Stimulated activated CD4-positive, alpha-beta T cell treated with anti-CD3 and anti-CD28 coated beads, Interleukin-4, amount 100 ng/mL, for 48 hours (primary cell): Measurements from ENCODE around the gene PDZD2.
"Not testable (repeated sequence)": the region's sequence is repeated elsewhere in the genome, so short reads cannot be mapped to it uniquely, and the experiment has no call there.

Source experiments
- DNase-seq, 2 donors: peaks; one replicate each; pipeline ENCODE4 v3.0.0-alpha.2; 2020; ENCODE audit warnings: low read depth in 2 of 2

Gene PDZD2

GRCh38 chr5:31691408-31691807, 52.5 kb downstream of the PDZD2 start:
- DNase-seq = not testable (repeated sequence)

GRCh38 chr5:31692561-31693221, 53.8 kb downstream of the PDZD2 start:
- DNase-seq = no peak

DNA sequence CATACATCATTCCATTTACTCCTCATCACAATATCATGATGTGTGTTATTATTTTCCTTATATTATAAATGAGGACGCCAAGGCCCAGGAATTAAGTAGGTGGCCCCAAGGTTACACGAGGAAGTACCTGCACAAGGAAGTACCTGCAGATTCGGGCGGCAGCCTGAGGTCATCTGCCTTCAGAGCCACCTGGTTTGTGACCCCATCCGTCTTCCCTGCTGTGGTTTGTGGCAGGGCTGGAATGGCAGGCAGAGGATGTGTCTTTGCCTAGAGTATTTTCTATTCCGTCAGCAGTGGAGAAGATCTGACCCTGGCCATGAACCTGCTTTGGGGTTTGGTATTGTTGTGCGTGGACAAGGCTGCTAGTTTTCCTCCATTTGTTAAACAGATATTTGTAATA, 59.7 kb downstream of the PDZD2 start:
- no peak for DNase-seq

DNA sequence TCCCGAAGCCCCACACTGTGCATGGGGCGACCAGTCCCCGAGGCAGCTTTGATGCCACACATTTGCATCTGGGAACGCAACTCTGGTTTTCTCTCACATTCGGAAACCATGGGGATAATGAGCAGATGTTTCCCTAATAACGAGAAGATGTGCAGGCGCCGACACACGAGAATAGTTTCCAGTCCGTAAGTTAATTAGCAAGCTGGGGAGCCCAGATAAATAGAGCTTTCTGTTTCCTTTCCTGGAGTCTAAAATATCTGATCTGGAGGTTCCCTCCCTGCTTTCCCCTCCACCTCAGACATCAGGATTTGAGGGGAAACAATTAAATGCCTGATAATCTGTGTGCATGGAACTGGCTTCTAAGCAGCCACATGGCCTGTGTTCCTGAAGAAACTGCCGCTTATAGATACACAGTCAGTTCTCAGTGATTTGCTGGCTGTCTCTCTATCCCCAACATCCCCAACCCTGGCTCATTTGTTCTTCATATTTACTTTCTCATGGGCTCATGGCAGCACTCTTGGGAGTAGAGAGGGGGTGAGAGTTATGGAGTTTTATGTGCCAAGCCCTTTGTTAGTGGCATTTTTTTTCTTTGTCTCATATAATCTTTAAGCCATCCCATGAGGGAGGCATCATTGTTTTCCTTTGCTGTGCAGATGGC, 62.8 kb downstream of the PDZD2 start:
- no peak for DNase-seq

DNA sequence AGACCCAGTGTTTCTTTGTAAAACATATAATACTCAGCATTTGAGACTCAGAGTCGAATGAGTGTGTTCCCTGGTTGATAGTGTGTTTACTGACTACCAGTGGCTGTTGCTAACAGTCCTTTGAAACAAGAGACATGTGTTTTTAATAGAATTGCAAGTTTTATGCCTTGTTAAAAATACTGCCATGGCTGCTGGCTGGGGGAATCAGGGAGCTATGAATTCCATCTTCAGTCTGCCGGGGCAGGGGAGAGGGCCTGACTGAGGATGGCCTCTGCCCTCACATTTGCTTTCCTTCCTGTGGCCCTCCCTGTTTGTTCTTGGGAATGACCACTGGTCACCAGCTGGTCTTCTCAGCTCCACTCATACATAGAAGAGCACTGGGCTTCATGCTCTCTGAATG, 63.8 kb downstream of the PDZD2 start:
- DNase-seq = no peak

GRCh38 chr5:31703757-31704156, 64.8 kb downstream of the PDZD2 start:
- no peak for DNase-seq

DNA sequence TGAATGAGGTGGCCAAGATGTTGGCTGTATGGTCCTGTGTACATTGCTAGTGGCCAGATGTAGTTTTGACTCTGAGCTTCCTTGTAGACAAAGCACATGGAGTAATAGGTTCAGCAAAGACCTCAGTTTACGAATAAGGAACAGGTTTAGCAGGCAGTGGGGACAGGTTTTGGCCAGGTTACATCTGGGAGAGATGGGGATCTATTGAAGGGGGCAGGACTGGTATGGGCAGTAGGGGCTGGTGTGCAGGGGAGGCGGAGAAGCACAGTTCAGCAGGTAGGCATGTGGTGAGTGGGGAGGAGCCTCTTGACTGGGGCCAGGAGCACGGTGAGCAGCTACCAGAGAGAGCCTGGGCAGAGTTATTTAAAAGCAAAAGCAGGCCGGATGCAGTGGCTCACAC, 67.3 kb downstream of the PDZD2 start:
- DNase-seq = no peak

- no peak for DNase-seq
Observed at GRCh38 chr5:31707329-31707728, 68.4 kb downstream of the PDZD2 start.

DNA sequence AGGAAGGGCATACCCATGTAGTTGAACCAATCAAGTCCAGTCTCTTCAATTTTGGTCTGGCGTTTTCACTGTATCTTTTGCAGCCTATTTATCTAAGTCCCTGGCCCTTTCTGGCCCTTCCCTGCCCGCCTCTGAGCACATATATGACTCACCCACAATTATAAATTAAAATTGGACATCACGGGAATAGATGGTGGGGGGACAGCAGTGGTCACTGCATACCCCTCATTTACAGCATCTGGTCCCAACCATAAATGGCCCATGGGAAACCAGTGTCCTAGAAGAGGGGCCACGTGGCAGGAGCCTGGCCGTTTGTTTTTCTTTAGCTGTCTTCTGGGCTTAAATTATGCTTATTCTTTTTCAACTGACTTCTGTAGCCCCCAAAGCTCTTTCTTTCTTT, 69.2 kb downstream of the PDZD2 start:
- no peak for DNase-seq

GRCh38 chr5:31711363-31711762, 72.4 kb downstream of the PDZD2 start:
- DNase-seq = no peak

- no peak for DNase-seq
Observed at GRCh38 chr5:31711935-31712592, 73.1 kb downstream of the PDZD2 start.

GRCh38 chr5:31717561-31717960, 78.6 kb downstream of the PDZD2 start:
- DNase-seq = no peak

GRCh38 chr5:31720004-31720403, 81.1 kb downstream of the PDZD2 start:
- DNase-seq = no peak

DNA sequence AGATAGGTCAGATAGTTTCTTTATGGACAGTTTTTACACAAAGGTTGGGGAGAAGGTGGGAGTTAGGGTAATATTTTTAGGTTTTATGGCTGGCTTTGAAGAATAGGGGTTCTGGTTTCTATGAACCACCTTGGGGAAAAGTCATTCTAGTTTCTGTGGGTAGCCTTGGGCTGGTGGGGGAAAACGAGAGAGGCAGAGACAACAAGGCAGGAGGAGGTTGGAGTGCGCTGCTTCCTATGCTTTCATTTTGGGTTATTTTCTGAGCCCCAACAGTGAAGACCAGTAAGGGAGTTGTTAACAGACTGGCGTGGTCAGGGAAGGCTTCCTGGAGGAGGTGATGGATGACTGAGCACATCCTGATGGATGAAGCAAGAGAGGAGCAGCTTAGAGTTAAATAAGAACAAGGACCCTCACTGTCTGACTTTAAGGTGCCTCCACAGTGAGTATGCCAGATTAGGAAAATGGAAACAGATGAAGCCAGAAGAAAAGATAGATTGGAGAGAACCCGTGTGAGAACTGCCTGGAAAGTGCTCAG, 81.9 kb downstream of the PDZD2 start:
- DNase-seq = no peak

DNA sequence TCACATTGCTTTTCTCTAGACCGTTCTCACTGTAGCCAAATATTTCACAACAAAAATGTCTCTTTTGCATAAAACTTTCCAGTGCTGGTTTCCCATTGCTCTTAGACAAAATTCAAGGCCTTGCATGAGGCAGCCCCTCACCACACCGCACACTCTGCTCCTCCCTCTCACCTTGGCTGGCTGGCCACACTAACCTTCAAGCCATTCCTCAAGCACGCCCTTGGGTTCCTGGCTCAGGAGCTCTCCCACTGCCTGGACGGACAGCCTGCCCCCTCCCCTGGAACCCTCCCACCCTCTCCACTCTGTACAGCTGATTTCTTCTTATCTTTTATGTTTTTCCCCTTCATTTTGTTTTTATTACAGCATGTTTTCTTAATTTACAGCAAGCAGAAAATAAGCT, 83.2 kb downstream of the PDZD2 start:
- no peak for DNase-seq

DNA sequence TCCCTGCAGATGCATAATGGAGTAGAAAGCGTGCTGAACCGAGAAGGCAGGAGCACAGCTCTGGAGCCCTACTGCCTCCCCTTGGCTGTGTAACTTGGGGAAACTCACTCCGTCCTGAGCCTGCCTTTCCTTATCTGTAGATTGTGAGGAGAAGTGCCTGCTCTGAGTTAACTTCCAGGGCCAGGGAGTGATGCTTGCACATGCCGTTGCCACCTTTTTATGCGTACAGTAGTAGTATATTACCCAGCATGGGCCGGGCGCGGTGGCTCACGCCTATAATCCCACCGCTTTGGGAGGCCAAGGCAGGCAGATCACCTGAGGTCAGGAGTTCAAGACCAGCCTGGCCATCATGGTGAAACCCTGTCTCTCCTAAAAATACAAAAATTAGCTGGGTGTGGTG, 87.1 kb downstream of the PDZD2 start:
- no peak for DNase-seq

DNA sequence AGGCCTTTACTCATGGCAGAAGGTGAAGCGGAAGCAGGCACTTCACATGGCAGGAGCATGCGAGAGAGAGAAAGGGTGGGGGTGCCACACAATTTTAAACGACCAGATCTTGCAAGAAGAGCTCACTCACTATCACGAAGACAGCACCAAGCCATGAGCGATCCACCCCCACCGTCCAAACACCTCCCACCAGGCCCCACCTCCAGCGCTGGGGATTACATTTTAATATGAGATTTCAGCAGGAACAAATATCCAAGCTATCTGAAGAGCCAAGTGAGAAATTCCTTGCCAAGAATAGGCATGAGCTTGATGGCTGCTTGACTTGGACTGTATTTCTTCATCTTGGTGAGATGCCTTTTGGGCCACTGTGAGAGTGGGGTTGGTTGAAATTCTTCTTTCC, 88.0 kb downstream of the PDZD2 start:
- DNase-seq = no peak

GRCh38 chr5:31728039-31728438, 89.1 kb downstream of the PDZD2 start:
- DNase-seq = no peak

DNA sequence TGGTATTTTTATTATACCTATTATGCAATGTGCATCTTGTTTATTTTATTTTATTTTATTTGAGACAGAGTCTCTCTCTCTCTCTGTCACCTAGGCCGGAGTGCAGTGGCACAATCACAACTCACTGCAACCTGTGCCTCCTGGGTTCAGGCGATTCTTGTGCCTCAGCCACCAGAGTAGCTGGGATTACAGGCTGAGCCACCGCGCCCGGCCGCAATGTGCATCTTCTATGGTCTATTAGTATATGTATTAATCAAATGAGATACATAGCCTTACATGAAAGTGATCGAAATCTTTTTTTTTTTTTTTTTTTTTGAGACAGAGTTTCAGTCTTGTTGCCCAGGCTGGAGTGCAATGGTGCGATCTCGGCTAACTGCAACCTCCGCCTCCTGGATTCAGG, 89.9 kb downstream of the PDZD2 start:
- DNase-seq = not testable (repeated sequence)

GRCh38 chr5:31730139-31730538, 91.2 kb downstream of the PDZD2 start:
- no peak for DNase-seq

- no peak for DNase-seq
Observed at GRCh38 chr5:31731016-31731415, 92.1 kb downstream of the PDZD2 start.

- DNase-seq = no peak
Observed at GRCh38 chr5:31731710-31732301, 92.9 kb downstream of the PDZD2 start.

- DNase-seq = not testable (repeated sequence)
Observed at GRCh38 chr5:31732821-31733220, 93.9 kb downstream of the PDZD2 start.
